NCI-H526 (cell line): ENCODE data around the gene BRF1.
A peak's percentile ranks its signal among the peaks of the same experiment; 100 is the strongest.

Experiments used
- DNase-seq, 2 experiments: peaks; one replicate each; lab custom pipeline; 2025; lab: John Stamatoyannopoulos, UW

Gene BRF1

DNA sequence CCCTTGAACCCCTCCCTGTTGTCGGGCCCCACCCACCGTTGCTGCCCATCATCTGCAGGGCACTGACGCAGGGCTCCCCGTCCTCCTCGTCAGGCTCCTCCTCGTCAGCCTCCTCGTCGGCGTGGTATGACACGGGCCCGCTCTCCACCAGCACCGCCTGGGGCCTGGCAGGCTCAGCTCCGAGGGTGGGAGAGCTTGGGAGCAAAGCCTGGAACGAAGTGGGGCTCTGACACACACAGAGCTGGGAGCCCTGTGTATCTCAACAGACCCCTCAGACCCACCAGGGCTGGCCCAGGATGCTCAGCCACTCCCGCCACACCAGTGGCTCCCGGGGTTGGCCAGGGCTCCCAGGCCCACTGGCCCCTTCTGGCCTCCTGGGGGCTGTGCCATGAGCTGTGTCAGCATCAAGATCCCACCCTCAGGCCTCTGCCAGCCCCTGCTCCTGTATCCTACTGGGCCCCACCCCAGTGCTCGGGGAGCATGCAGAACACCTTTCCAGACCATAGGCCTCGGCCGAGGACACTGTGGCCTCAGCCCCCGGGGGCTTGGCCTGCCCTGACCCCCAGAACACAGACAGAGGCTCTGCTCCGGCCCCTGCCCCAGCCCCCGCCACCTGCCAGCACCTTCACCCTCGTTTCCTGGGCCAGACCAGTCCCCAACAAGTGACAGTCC, 89.6 kb downstream of the BRF1 start:
- no peak for DNase-seq

DNA sequence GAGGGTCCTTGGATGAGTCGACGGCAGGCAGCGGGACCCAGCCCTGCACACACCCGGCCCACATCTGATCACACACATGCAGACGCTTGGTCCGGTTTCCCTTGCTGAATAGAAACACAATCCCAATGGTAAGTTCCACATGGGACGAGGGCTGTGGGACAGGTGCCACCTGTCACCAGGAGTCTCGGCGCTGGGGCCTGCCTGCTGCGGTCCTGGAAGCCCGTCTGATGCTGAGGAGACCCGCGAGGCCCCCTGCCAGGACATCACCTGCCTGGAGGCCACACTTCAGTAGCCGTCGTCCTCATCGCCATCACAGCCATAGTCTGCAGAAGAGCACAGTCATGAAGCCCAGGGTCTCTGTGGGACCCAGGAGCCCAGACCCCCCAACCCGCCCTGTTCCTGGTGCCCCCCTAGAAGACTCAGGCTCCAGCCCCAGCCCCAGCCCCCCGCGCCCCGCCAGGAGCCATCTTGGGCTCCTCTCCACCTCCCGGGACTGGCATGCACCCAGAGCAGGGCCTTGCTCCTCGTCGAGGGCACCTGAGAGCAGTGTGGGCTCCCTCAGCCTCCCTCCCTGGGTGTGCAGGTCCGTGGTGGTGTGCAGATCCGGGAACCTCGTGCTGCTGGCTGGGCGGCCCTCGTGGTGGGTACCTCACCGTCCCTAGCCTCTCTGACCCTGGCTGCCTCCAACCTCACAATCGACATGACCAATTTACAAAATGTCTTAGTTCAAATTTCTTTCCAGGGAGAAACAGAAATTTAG, 90.4 kb downstream of the BRF1 start:
- DNase-seq, result no peak

DNA sequence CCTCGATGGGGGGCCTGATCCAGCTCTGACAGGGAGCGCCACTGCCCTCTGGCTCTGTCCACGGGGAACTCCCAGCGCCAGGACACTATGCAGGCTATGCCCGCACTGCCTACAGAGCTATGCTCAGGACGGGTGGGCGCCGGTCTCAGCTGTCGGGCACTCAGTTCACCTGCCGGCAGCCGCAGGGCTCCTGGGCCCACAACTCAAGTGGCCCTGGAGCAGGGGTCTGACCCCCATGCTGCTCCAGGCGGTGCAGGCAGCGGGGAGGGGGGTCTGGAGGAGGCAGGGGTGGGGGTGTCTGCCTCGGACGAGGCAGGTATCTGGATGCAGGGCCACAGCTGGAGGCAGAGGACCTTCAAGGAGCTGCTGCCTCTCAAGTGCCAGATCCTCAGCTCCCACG, 91.2 kb downstream of the BRF1 start:
- DNase-seq, result no peak

DNA sequence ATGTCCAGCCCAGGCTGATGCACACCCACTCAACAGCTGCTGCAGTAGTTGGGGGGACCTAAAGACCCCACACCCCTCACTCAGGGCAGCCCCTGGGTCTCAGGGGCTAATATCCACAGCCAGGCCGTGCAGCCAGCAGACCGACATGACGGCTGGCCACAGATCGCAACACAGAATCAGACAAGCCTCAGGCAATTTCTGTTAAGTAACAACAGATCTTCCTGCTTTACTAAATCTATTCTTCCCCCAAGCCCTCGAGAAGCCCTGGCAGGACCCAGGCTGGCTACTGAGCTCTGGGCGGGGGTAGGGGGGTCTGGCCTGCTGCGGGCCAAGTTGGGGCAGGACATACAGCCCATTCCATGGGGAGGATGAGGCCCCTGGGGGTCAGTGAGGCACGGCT, 91.7 kb downstream of the BRF1 start:
- DNase-seq, result no peak

DNA sequence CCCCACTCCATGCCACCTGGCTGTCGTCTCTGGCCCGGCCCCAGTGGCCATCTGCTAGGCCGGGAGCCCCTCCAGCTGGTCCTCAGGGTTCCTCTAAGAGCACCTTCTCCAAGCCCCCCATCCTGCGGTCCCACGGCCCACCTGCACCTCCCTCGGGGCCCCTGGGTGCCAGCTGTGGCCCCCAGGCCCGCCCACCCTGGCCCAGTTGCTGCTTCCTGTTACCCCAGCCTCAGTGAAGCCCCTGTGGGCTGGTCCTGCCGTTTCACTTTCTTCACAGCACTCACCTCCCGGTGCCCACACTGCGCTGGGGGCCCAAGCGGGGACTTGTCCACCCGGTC, 92.1 kb downstream of the BRF1 start:
- no peak for DNase-seq

DNA sequence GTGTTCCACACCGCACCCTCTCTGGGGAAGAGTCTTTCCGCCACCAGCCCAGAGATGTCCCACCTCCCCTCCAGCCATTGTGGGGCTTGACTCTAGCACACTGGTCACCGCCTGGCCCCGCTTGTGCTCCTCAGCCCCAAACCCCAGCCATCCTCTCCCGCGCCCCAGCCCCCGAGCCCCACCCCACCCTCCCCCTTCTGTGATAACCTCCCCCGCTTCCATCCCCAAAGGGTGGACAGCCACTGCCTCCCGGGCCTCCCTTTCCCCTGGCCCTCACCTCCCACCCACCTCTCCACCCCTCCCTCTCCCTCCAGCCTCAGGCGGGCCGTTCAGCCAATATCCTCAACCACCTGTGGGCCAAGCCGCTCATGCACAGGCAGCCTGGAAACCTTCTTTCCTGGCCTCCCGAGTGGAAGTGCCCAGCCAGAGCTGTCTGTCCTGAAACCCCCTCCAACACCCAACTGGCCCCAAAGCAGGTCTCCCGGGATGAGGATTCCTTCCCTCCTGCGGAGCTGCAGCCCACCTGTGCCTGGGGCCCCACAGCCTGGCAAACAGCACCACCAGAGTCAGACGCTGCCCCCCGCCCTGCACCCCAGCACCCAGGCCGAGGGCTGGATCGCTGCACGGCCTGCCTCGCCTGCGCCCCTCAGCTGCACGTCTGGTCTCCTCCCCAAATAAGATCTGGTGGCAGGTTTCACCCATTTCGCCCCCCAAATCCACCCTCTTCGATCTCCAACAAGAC, 92.6 kb downstream of the BRF1 start:
- DNase-seq, result no peak

DNA sequence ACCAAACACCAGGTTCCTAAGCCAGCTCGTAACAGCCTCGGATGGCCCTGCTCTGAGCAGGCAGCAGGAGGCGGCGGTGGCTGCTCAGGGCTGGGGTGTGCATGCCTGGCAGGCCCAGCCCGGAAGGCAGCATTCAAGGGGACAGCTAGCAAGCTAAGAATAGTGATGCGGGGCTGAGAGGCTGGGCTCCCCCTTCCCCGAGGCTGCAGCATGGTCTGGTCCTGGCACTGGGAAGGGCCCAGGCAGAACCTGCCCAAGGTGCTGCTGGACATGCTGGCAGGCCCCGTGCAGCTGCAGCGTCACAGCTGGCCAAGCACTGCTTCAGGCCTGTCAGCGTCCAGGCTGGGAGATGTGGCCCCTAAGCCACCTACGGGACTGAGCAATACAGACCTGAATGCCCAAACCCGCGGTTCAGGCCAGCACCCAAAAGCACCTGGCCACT, 93.3 kb downstream of the BRF1 start:
- peak in 1 of 2 experiments; percentile 50 for DNase-seq

DNA sequence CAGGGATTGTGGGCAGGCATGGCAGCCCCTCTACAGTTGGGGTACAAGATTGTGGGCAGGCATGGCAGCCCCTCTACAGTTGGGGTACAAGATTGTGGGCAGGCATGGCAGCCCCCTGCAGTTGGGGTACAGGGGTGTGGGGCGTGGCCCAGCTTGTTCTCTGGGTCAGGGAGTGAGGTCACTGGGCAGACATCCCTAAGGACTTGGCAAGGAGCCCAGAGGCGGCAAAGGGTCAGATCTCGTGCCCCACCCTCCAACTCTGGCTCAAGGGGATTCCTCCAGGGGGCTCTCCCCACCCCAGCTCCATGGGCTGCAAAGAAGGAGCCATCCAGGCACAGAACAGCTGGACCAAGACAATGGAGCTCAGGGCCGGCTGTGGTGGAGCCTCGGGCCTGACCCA, 93.9 kb downstream of the BRF1 start:
- DNase-seq, result no peak

DNA sequence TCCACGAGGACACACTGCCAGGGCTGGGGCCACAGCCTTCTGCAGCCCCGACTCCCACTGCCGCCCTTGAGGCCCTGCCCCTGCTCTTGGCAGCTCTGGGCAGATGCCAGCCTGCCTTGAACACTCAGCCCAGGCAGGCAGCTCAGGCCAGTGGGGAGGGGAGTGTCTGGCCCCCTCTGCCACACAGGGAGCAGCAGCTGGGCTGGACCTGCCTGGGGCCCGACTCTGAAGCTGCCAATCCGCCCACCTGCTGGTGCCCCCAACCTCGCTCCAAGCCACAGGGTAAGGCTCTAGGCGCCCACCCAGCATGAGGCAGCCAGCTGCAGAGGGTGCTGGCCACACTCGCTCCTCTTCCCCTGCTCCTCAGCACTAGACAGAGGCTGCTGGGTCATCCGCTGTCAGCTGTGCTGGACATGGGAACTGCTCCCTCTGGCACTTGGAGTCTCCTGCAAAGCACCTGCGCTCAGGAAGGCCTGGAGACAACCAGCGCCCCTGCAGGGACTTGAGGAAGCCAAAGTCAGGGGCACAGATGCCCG, 95.1 kb downstream of the BRF1 start:
- DNase-seq, result no peak

DNA sequence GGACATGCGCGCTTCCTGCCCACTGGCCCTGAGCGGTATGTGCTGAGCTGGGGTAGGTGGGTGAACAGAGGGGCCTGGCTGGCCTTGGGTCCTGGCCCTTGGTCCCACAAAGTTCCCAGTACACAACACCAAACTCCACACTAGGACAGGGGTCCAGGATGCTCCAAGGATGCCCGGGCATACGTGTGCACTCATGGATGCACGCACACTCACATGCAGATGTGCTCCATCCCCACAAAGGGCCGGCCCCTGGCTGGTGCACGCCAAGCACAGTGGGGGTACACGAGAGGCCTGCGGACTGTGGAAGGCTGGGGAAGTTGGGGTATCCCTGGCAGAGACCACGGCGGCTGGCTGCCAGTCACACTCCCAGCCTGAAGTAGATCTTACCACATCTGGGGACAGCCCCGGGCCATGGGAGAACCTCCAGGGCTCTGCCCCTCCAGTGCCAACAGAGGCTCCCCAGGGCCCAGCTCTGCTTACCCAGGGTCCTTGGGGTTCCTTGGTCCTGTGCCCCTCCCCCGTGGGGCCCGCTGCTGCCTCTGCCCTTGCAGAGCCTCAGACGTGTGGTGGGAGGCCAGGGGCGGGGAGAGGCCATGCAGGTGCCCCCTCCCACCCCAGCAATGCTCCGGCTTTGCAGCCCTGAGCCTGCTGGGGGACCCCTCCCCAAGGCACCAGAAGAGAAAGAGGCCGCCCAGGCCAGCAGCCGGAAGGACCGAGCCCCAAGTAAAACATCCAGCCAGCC, 95.7 kb downstream of the BRF1 start:
- DNase-seq, result no peak

DNA sequence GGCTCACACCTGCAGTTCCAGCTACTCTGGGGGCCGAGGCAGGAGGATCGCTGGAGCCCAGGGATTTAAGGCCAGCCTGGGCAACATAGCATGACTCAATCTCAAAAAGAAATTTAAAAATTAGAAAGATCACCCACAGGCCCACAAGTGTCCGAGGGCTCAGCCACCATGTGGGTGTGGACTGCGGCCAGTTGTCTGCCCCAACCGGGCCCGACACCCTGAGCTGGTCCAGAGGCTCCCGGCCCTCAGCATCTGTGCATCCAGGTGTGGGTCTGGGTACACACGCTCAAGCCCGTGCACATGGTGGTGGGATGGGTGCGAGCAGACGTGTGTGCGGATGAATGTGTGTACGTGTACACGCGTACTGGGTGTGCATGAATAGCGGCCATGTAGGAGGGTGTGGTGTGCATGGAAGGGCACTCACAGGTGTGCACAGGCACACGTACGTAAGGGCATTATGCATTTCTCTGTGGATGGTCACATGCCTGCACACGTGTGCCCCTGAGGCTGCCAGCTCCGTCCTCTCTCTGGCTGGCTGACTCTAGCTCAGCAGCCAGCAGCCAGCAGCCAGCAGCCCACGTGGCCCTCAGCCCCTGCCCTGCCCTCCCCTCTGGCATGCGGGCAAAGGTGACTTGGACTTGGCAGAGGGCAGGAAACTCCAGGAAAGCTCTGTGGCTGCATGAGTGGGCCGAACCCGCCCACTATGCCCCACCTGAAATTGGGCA, 96.4 kb downstream of the BRF1 start:
- DNase-seq, result peak; percentile 17 to 58

DNA sequence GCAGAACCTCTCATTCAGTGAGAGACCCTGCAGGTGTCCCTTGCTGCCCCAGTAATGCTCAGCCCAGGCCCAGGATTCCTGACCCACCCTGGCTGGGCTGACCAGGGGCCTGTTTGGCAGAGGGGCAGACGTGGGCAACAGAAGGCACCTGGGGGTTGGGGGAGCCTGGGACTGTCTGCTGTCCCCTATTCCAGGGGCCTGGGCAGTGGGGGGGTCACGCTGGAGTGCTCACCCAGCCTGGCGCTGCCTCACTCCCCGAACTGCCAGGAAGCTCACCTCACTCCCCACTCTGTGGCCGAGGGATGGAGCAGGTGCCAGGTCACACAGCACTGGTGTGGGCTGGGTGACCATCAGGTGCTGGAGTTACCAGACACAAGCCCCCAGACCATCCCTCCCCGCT, 97.1 kb downstream of the BRF1 start:
- no peak for DNase-seq

DNA sequence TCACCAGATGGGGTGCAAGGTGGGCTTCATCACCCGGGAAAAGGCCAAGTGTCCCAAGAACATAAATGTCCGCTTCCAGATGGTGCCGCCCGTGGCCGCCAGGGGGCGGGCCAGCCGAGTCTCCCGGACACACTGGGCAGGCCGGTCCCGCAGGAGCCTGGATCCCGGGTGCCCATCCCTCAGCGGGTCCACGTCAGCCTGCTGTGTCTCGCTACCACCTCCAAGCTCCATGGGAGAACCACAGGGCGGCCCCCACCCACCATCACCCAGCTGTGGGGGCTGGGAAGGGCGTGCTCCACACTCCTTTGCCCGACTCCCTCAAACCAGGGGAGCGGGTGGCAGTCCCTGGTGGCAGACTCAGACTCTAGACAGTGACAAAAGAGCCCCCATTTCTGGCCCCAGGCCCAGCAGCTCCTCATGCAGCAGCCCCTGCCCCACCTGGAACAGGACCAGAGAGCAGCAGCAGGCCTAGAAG, 97.7 kb downstream of the BRF1 start:
- peak; percentile 33 to 81 for DNase-seq

DNA sequence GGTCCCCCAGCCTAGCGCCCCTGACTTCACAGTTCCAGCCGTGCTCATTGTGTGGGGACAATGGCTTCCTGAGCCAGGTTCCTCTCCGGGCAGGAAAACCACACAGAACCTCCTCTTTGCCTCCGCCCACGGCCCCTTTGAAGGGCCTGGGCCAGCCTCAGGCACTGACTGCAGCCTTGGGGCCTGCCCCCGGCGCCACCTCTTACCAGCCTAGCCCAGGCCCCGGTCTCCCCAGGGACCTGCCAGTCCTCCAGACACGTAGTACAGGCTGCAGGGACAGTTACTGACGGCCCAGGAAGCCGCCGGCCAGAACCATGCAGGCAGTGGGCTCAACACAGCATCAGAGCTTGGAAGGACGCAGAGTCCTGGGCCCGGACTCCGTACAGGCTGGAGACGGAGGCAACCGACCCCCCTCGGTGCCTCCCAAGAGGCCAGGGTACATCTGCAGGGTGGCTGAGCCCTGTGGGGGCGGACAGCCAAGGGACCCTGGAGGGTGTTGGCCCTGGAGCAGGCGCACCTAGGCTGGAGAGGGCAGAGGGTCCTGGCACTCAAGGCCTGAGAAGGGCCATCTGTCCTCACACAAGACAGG, 98.8 kb downstream of the BRF1 start:
- DNase-seq, result peak in 1 of 2 experiments; percentile 65

DNA sequence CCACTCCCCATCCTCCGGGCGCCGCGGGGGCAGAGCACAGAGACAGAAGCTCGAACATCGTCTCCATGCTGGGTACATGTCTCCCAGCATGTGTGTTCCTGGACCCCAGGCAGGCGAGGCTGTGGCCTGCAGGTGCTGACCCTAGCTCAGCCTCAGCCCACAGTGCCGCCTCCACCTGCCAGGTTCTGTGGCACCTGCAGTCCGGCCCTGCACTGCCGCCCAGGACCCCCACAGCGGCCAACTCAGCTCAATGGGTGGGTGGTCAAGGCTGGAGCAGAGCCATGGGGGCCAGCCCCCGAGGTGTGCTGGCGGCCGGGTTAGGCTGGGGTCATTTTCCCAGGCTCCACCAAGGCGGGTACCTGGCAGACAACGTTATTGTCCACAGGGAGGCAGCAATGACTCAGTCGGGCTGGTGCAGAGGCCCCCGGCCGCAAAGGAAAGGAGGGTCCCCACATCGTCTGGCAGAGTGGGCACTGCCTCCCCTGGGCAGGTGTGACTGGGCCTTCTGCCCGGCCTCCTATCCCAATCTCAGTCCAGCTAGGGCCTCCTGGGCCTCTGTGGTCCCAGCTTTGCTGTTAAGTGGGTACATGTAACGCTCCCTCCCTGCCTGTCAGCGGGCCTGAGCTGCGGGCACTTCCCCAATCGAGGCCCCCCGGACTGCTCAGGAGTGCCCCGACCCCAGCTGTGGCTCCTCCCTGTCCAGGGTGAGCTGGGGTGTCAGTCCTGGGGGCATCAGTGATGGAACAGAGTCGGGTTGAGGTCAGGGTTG, 99.5 kb downstream of the BRF1 start:
- no peak for DNase-seq

DNA sequence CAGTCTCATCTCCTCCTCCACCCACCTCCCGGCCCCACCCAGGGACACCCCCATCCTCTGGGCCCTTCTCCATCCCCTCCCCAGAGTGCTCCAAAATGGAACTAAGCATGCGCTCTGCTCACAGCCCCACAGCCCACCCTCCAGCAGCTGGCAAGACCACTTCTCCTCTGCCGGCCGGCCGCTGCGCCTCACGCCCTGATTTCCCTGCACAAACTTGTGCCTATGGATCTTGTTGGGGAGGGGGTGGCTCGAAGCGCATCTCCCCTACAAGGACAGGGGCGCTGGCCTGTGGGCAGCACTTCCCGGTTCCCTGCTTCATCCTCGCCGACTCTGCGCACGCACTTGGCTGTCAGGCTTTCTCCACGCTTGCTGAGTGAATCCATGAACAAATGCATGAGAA, 100.2 kb downstream of the BRF1 start:
- no peak for DNase-seq

DNA sequence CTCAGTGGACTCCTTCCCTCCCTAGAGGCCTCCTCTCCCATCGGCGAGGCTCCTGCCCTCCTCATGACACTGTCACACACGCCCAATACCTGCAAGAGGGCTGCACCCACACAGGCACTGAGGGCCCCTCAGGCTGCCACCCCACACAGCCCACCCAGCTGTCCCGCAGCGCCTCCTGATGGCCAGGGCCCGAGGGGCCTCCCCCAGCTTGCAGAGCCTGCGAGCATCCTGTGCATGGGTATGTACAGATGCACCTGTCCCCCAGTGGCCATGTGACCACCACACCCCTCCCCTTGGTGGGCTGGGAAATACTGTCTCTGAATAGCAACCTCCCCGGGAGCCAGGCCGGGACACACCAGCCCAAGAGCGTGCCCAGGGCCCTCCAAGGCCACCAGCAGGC, 100.7 kb downstream of the BRF1 start:
- peak in 1 of 2 experiments; percentile 29 for DNase-seq

DNA sequence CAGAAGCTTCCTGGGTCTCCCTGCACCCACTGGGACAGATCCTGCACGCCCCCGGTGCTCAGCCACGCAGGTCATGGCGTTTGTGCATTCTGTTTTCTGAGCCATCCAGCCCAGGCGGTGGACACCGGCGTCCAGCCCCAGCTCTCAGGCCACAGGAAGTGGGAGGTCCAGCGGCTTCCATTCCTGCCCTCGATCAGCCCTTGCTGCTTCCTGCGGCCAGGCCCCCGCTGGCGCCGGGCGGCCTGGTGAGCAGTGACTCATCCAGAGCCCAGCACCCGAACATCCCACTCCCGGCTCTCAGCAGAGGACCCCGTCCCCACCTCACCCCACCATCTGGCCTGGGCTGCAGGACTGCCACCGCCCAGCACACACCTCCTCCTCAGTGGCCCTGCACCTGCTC, 101.7 kb downstream of the BRF1 start:
- no peak for DNase-seq

DNA sequence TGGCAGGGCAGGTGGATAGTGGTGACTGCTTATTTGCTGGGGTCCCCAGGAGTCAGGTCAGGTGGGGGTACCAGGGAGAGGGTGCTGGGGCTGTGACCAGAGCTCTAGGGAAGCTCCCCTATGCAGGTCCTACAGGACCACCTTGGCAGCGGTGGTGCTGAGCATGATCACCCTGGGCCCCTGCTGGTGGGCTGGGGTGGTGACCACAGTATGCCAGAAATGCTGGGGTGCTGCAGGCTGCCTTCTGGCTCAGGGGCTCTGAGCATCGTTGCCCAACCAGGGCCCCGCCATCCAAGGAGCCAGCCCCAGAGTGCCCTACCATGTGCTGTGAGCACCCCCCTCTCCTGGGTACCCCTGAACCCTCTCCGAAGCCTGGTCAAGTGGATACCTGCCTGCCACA, 102.2 kb downstream of the BRF1 start:
- no peak for DNase-seq

DNA sequence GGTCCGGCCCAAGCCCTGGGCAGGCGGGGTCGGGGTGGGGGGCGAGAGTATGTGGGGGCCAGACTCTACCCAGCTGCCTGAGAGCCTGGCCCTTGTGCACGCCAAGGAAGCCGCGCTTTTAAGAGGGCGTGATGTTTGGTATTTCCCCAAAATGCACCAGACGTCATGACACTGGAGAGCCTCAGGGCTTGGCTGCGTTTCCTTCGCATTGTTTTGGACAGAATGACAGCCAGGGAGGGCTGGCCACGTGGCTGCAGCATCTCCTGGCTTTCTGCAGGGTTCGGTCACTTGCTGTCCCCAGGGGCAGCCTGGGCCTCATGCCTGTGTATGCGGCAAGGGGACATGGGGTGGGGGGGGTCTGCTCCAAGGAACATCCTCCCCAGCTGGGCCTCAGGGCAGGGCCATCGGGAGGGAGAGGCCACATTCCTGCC, 103.6 kb downstream of the BRF1 start:
- DNase-seq, result no peak
